Endodermal cell (in vitro differentiated cells): ENCODE data around the gene HACD2. TPM values are rescaled to one million over a fixed set of nuclear protein-coding genes. Genes with fewer than 3 reads are reported as not detected.
A peak's percentile ranks its signal among the peaks of the same experiment; 100 is the strongest.

Source experiments
- DNase-seq: peaks from one replicate; pipeline ENCODE4 v3.0.0-alpha.2; 2017
- H3K27ac ChIP-seq: 2 replicates; pipeline ENCODE4 v1.5.1; 2013; ENCODE audit warnings: mild to moderate bottlenecking, low read depth, low read length, moderate library complexity
- H3K27me3 ChIP-seq: 2 replicates; pipeline ENCODE4 v1.6.1; 2013; ENCODE audit warnings: mild to moderate bottlenecking, low read length, moderate library complexity; ENCODE audit not compliant: insufficient read depth, control insufficient read depth, poor library complexity, severe bottlenecking
- H3K36me3 ChIP-seq: 2 replicates; pipeline ENCODE4 v1.7.0; 2013; ENCODE audit warnings: mild to moderate bottlenecking, low read length, moderate library complexity; ENCODE audit not compliant: control insufficient read depth, insufficient read depth
- H3K4me1 ChIP-seq: one replicate; pipeline ENCODE4 v1.7.0; 2013; ENCODE audit warnings: low read length; ENCODE audit not compliant: control insufficient read depth, insufficient read depth
- H3K4me3 ChIP-seq: 2 replicates; pipeline ENCODE4 v1.5.1; 2013; ENCODE audit warnings: mild to moderate bottlenecking, low read length, moderate library complexity
- H3K9ac ChIP-seq: 2 replicates; pipeline ENCODE4 v1.6.1; 2013; ENCODE audit warnings: mild to moderate bottlenecking, low read length, moderate library complexity; ENCODE audit not compliant: poor library complexity, severe bottlenecking; ENCODE audit errors: extremely low read depth
- H3K9me3 ChIP-seq: 2 replicates; pipeline ENCODE4 v1.6.1; 2013; ENCODE audit warnings: mild to moderate bottlenecking, low read length, moderate library complexity; ENCODE audit not compliant: control insufficient read depth
- H3K27ac Mint-ChIP-seq: 2 replicates; pipeline ENCODE4 v1.8.0; 2020; ENCODE audit warnings: mixed read lengths
- H3K27me3 Mint-ChIP-seq: 2 replicates; pipeline ENCODE4 v1.8.0; 2021; ENCODE audit warnings: mild to moderate bottlenecking, mixed read lengths; ENCODE audit not compliant: insufficient read depth
- H3K36me3 Mint-ChIP-seq: 2 replicates; pipeline ENCODE4 v1.8.0; 2020; ENCODE audit warnings: low read depth, mixed read lengths
- H3K4me1 Mint-ChIP-seq: 2 replicates; pipeline ENCODE4 v1.8.0; 2020; ENCODE audit warnings: mixed read lengths
- H3K4me3 Mint-ChIP-seq: 2 replicates; pipeline ENCODE4 v1.8.0; 2020; ENCODE audit warnings: mild to moderate bottlenecking, moderate library complexity, mixed read lengths
- H3K9me3 Mint-ChIP-seq: 2 replicates; pipeline ENCODE4 v1.8.0; 2020; ENCODE audit warnings: mild to moderate bottlenecking, mixed read lengths
- CTCF ChIP-seq: fragments of 200-600 bp; sonication (generic); conservative IDR thresholded peaks from 2 replicates; pipeline ENCODE4 v1.5.0; 2021; ENCODE audit warnings: antibody characterized with exemption, mild to moderate bottlenecking
- WGBS, 2 experiments: methylation state at CpG; one replicate each; pipeline versions ENCODE4 v1.1.5 to v1.1.7; 2013; ENCODE audit warnings: missing lambda C conversion rate in 2 of 2, mixed read lengths in 1 of 2; ENCODE audit not compliant: insufficient coverage in 1 of 2, insufficient read length in 1 of 2; 5-methylcytosine and 5-hydroxymethylcytosine counted together
- total RNA-seq, 2 donors: library from RNA; stranded (reverse); fragmentation: NEBNext Ultra II Directional in 1 of 2; extraction: Animal tissue kit (Norgen Biotek cat#: 25700) in 1 of 2; gene quantifications; 2 replicates in 1 of 2; 3 replicates in 1 of 2; pipeline ENCODE4 v1.2.1, GENCODE V29; 2021

The HACD2 gene
- total RNA-seq, 2 donors from 2014 or later = 32.5 to 48.7 TPM

GRCh38 chr3:123552095-123552714 is 32.6 kb downstream of the HACD2 start:
- peaks cover 73% of the 10 kb centered on the region for H3K36me3 Mint-ChIP-seq
- Histone ChIP-seq H3K36me3 (peaks cover 76% of the 10 kb centered on the region), H3K4me1 (no peaks in the 10 kb centered on the region), H3K27me3 (no peaks in the 10 kb centered on the region), H3K27ac (no peak overlapping the region), H3K4me3 (no peak overlapping the region), H3K9me3 (peaks cover 41% of the 10 kb centered on the region), H3K9ac (no peak overlapping the region)
- DNase-seq = no peak
- TF ChIP-seq CTCF = peak; percentile 80
- no peaks in the 10 kb centered on the region for H3K4me1 Mint-ChIP-seq
- WGBS, 2 experiments = 36% methylated on average over 2 of the region's 2 CpGs; no CpG with 5 or more reads in 1 of the 2 experiments
- no peak overlapping the region for H3K4me3 Mint-ChIP-seq
- no peak overlapping the region for H3K27ac Mint-ChIP-seq
- H3K27me3 Mint-ChIP-seq = no peaks in the 10 kb centered on the region
- H3K9me3 Mint-ChIP-seq = peaks cover 46% of the 10 kb centered on the region

- Mint-ChIP-seq H3K27me3 (no peaks in the 10 kb centered on the region), H3K36me3 (peaks cover 33% of the 10 kb centered on the region), H3K9me3 (peaks cover 7% of the 10 kb centered on the region), H3K4me3 (no peak overlapping the region), H3K4me1 (no peaks in the 10 kb centered on the region), H3K27ac (no peak overlapping the region)
- H3K27ac ChIP-seq = no peak overlapping the region
- H3K4me1 ChIP-seq = no peaks in the 10 kb centered on the region
- no peaks in the 10 kb centered on the region for H3K27me3 ChIP-seq
- no peak overlapping the region for H3K9ac ChIP-seq
- no peak overlapping the region for H3K4me3 ChIP-seq
- H3K9me3 ChIP-seq = peaks cover 2% of the 10 kb centered on the region
- no peak for TF ChIP-seq CTCF
- H3K36me3 ChIP-seq = peaks cover 49% of the 10 kb centered on the region
- no peak for DNase-seq
- 92 to 100% methylated on average over 2 to 8 of the region's 8 CpGs for WGBS, 2 experiments
Observed at GRCh38 chr3:123547881-123548519, 36.9 kb downstream of the HACD2 start.

- H3K36me3 Mint-ChIP-seq = peaks cover 23% of the 10 kb centered on the region
- no peak for DNase-seq
- no peaks in the 10 kb centered on the region for H3K4me1 Mint-ChIP-seq
- Histone ChIP-seq H3K9ac (no peak overlapping the region), H3K9me3 (no peaks in the 10 kb centered on the region), H3K4me1 (no peaks in the 10 kb centered on the region), H3K27ac (no peak overlapping the region), H3K36me3 (peaks cover 49% of the 10 kb centered on the region), H3K27me3 (no peaks in the 10 kb centered on the region), H3K4me3 (no peak overlapping the region)
- 83 to 96% methylated on average over 3 to 4 of the region's 4 CpGs for WGBS, 2 experiments
- no peak overlapping the region for H3K27ac Mint-ChIP-seq
- H3K27me3 Mint-ChIP-seq = no peaks in the 10 kb centered on the region
- no peak for TF ChIP-seq CTCF
- no peak overlapping the region for H3K4me3 Mint-ChIP-seq
- H3K9me3 Mint-ChIP-seq = no peaks in the 10 kb centered on the region
Observed at GRCh38 chr3:123546133-123546755, 38.6 kb downstream of the HACD2 start.
